Lower leg skin (tissue), 4 donors: Measurements from ENCODE around the gene EFCAB6. TPM values are rescaled to one million over a fixed set of nuclear protein-coding genes. Genes with fewer than 3 reads are reported as not detected.

Experiments used
- DNase-seq, 2 donors: peaks; one replicate each; pipeline ENCODE4 v3.0.0-alpha.2; 2019; ENCODE audit warnings: low spot score in 2 of 2
- H3K4me3 ChIP-seq: fragments of 200-600 bp; sonication (generic); 2 replicates; pipeline ENCODE4 v1.5.1; 2017; ENCODE audit warnings: mild to moderate bottlenecking, low read depth; ENCODE audit not compliant: poor library complexity, severe bottlenecking
- CTCF ChIP-seq, 3 donors: fragments of 450-650 bp; IDR thresholded peaks; one replicate each; pipeline ENCODE4 v1.5.1; 2016; ENCODE audit warnings: antibody characterized with exemption in 3 of 3, mild to moderate bottlenecking in 3 of 3, moderate library complexity in 2 of 3
- POLR2A ChIP-seq, 2 donors: fragments of 450-650 bp; IDR thresholded peaks; one replicate each; pipeline ENCODE4 v1.6.1; 2016 to 2017; ENCODE audit warnings: antibody characterized with exemption in 2 of 2, mild to moderate bottlenecking in 1 of 2, moderate library complexity in 1 of 2
- WGBS, 2 donors: methylation state at CpG; one replicate each; pipeline ENCODE4 v1.1.5; 2018; 5-methylcytosine and 5-hydroxymethylcytosine counted together
- intact Hi-C: fragments of 100-400 bp; cut with DNase I; formaldehyde crosslinking; loops from one replicate; pipeline ENCODE4 v1.15.0; 2023; ENCODE audit warnings: low total_unique reads
- total RNA-seq, 4 donors: library from RNA; depleted of rRNA; stranded (reverse); fragments of >200 nt; gene quantifications; one replicate each; pipeline ENCODE4 v1.1.0, GENCODE V29; 2016

The EFCAB6 gene
- total RNA-seq, 4 donors from 2014 or later = 0.44 to 4.2 (median 1.8) TPM

- H3K4me3 ChIP-seq = no peak overlapping the region
- WGBS, 2 donors = 91 to 95% methylated on average over 3 of the region's 3 CpGs
- no peak for DNase-seq
- intact Hi-C loops = no loop called here
- TF ChIP-seq CTCF (IDR thresholded peaks at IDR 0.05) (no peak), POLR2A (IDR thresholded peaks at IDR 0.05) (no peak)
Measured at GRCh38 chr22:43504068-43504467, 308.0 kb downstream of the EFCAB6 start.

- intact Hi-C loops = no loop called here
- WGBS, 2 donors = 84 to 86% methylated on average over 19 to 20 of the region's 20 CpGs
- no peak overlapping the region for H3K4me3 ChIP-seq
- TF ChIP-seq CTCF (IDR thresholded peaks at IDR 0.05) (no peak), POLR2A (IDR thresholded peaks at IDR 0.05) (no peak)
- DNase-seq = no peak
Measured at GRCh38 chr22:43502306-43502874, 309.7 kb downstream of the EFCAB6 start.

- no peak overlapping the region for H3K4me3 ChIP-seq
- intact Hi-C loops = no loop called here
- WGBS, 2 donors = 65 to 68% methylated on average over 11 of the region's 11 CpGs
- TF ChIP-seq CTCF (IDR thresholded peaks at IDR 0.05) (no peak), POLR2A (IDR thresholded peaks at IDR 0.05) (no peak)
- no peak for DNase-seq
Measured at GRCh38 chr22:43501878-43502277, 310.2 kb downstream of the EFCAB6 start.

GRCh38 chr22:43500792-43501785 is 311.0 kb downstream of the EFCAB6 start:
- TF ChIP-seq POLR2A (IDR thresholded peaks at IDR 0.05) (no peak), CTCF (IDR thresholded peaks at IDR 0.05) (no peak)
- intact Hi-C loops = no loop called here
- no peak overlapping the region for H3K4me3 ChIP-seq
- DNase-seq = no peak
- 75 to 79% methylated on average over 22 of the region's 22 CpGs for WGBS, 2 donors

GRCh38 chr22:43498856-43499253 is 313.2 kb downstream of the EFCAB6 start:
- TF ChIP-seq CTCF (IDR thresholded peaks at IDR 0.05) (no peak), POLR2A (IDR thresholded peaks at IDR 0.05) (no peak)
- no peak overlapping the region for H3K4me3 ChIP-seq
- WGBS, 2 donors = 90 to 100% methylated on average over 1 of the region's 1 CpG
- DNase-seq = no peak
- intact Hi-C loops = no loop called here
